Epithelial cell of proximal tubule (primary cell): ENCODE data around the gene TBATA. TPM values are rescaled to one million over a fixed set of nuclear protein-coding genes. Genes with fewer than 3 reads are reported as not detected.
"Not testable (repeated sequence)": the region's sequence is repeated elsewhere in the genome, so short reads cannot be mapped to it uniquely, and the experiment has no call there.

ENCODE experiments used
- DNase-seq: peaks from one replicate; pipeline ENCODE4 v3.0.0-alpha.2; 2011; ENCODE audit warnings: low read depth
- H3K4me3 ChIP-seq: 2 replicates; pipeline ENCODE4 v1.5.1; 2011; ENCODE audit warnings: low read depth, mild to moderate bottlenecking, low read length
- CTCF ChIP-seq: conservative IDR thresholded peaks from 2 replicates; pipeline ENCODE4 v1.5.1; 2012; ENCODE audit warnings: low read depth, mild to moderate bottlenecking, low read length
- total RNA-seq: library from RNA; depleted of rRNA; stranded (reverse); fragments of >200 nt; gene quantifications from 2 replicates; pipeline ENCODE4 v1.2.3, GENCODE V29; 2015

The TBATA gene
- total RNA-seq, 1 donor from 2014 or later: not detected

- no peak for TF ChIP-seq CTCF
- no peak overlapping the region for H3K4me3 ChIP-seq
- DNase-seq: no peak
These were observed 13.6 kb downstream of the TBATA start for GRCh38 chr10:70771311-70772194.

GRCh38 chr10:70770516-70770915, 14.7 kb downstream of the TBATA start:
- not testable (repeated sequence) for H3K4me3 ChIP-seq, DNase-seq

- DNase-seq: no peak
- TF ChIP-seq CTCF: no peak
- no peak overlapping the region for H3K4me3 ChIP-seq
These were observed 15.2 kb downstream of the TBATA start for GRCh38 chr10:70770001-70770400.

- no peak for TF ChIP-seq CTCF
- no peak overlapping the region for H3K4me3 ChIP-seq
- DNase-seq: no peak
These were observed 16.1 kb downstream of the TBATA start for GRCh38 chr10:70769121-70769520.

GRCh38 chr10:70768026-70768685, 17.0 kb downstream of the TBATA start:
- H3K4me3 ChIP-seq: not testable (repeated sequence)

GRCh38 chr10:70765794-70766594, 19.2 kb downstream of the TBATA start:
- TF ChIP-seq CTCF: no peak
- no peak overlapping the region for H3K4me3 ChIP-seq
- DNase-seq: no peak

More at GRCh38 chr10:70768026-70768685, 17.0 kb downstream of the TBATA start:
- not testable (repeated sequence) for DNase-seq

- DNase-seq: no peak
- H3K4me3 ChIP-seq: no peak overlapping the region
- no peak for TF ChIP-seq CTCF
These were observed 21.6 kb downstream of the TBATA start for GRCh38 chr10:70763567-70763966.
